ENCODE measurements around the gene DHRS9.

The DHRS9 gene

DNA sequence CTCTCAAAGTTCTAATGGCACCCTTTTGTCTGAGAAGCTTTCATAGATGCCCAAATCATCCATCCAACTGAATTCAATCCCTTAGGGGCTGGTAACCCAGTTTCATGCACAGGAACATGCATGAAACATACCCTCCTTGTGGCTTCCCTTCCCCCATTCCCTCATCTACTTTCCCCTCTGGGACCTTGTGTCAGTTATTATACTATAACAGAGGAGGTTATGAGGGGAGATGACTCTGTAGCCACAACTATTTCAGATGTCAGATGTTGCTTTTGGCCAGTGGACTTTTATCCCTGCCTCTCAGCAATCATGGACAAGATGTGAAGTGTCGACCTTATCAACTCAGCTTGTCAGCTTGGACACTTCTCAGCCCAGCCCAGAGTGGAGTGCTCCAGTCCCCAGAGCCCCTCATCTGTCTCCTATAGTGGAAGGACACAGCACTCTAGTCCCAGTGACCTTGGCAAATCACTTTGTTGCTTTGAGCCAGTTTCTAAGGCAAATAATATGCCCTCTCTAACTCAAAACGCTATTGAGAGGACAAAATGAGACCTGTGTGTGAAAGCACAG, 8.4 kb downstream of the DHRS9 start:
- Mint-ChIP-seq H3K9me3 (no peaks in the 10 kb centered on the region), H3K36me3 (no peaks in the 10 kb centered on the region), H3K4me1 (peaks cover 14% of the 10 kb centered on the region), H3K4me3 (no peak overlapping the region), H3K27ac (no peak overlapping the region)
- DNase-seq (ENCODE audit: low spot score in 2 of 2) (no peak), ATAC-seq (no peak)

GRCh38 chr2:169080250-169081069, 11.1 kb downstream of the DHRS9 start:
- H3K27ac Mint-ChIP-seq = no peak overlapping the region
- ATAC-seq (peak; percentile 52), DNase-seq (ENCODE audit: low spot score in 2 of 2) (no peak)
- no peak overlapping the region for H3K4me3 Mint-ChIP-seq
- no peaks in the 10 kb centered on the region for H3K9me3 Mint-ChIP-seq
- no peaks in the 10 kb centered on the region for H3K4me1 Mint-ChIP-seq
- no peaks in the 10 kb centered on the region for H3K36me3 Mint-ChIP-seq

DNA sequence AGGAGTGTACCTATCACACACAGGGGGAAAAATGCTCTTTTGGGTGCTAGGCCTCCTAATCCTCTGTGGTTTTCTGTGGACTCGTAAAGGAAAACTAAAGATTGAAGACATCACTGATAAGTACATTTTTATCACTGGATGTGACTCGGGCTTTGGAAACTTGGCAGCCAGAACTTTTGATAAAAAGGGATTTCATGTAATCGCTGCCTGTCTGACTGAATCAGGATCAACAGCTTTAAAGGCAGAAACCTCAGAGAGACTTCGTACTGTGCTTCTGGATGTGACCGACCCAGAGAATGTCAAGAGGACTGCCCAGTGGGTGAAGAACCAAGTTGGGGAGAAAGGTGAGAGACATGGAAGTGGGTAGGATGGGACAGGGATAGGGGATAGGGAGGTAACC, 12.2 kb downstream of the DHRS9 start:
- Mint-ChIP-seq H3K27ac (no peak overlapping the region), H3K36me3 (no peaks in the 10 kb centered on the region), H3K4me3 (no peak overlapping the region), H3K4me1 (no peaks in the 10 kb centered on the region), H3K9me3 (peaks cover 4% of the 10 kb centered on the region)
- ATAC-seq = no peak
- DNase-seq (ENCODE audit: low spot score in 2 of 2) = no peak

GRCh38 chr2:169082995-169083394, 13.6 kb downstream of the DHRS9 start:
- H3K4me3 Mint-ChIP-seq = no peak overlapping the region

DNA sequence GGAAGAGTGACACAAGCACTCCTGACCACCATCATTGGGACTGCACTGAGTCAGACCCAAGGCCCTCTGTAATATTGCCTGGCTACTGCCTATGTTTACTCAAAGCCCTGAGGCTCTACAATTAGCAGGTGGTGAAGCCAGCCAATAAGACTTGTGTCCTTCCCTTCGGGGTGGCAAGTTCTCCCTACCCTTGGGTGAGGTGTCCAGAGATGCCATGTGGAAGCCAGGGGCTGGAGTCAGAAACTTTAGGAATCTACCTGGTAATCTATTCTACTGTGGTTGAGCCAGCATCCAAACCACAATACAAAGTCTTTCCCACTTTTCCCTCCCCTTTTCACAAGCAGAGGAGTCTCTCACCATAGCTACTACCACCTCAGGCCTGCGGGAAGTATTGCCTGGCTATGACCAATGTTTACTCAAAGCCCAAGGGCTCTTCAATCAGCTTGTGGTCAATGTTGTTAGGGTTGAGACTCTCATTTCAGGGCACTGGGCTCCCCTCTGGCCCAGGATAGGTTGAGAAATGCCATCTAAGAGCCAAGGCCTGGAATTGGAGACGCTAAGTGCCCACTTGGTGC, 17.6 kb downstream of the DHRS9 start:
- Mint-ChIP-seq H3K4me1 (no peaks in the 10 kb centered on the region), H3K27ac (no peak overlapping the region), H3K36me3 (no peaks in the 10 kb centered on the region), H3K4me3 (no peak overlapping the region), H3K9me3 (peaks cover 4% of the 10 kb centered on the region)
- DNase-seq (ENCODE audit: low spot score in 2 of 2) (no peak), ATAC-seq (no peak)

More at GRCh38 chr2:169082995-169083394, 13.6 kb downstream of the DHRS9 start:
- H3K36me3 Mint-ChIP-seq = no peaks in the 10 kb centered on the region
- peaks cover 4% of the 10 kb centered on the region for H3K9me3 Mint-ChIP-seq
- ATAC-seq (no peak), DNase-seq (ENCODE audit: low spot score in 2 of 2) (no peak)
- H3K27ac Mint-ChIP-seq = no peak overlapping the region
- H3K4me1 Mint-ChIP-seq = no peaks in the 10 kb centered on the region

DNA sequence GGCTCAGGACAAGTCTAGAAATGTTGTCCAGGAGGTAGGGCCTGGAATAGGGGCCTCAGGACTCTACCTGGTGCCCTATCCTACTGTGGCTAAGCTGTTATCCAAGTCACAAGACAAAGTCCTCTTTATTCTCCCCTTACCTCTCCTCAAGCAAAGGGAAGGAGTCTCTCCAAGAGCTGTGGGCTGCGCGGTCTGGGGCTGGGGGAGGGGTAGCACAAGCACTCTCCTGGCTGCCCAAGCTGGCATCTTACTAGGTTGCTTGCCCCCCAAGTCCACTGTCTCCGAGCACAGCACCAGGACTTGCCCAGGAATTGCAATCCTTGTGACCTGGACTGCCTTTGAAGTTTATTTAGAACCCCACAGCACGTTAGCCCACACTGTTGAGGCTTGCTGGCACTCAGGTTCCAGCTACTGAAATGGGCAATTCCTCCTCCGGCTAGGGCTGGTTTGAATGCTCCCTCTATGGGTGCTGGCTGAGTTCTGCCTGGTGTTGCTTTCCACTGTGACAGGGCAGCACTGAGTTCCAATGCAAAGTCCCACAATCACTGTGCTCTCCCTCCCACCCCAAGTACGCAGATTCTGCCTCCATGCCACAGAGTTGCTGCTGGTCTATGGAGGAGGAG, 18.5 kb downstream of the DHRS9 start:
- Mint-ChIP-seq H3K4me3 (no peak overlapping the region), H3K4me1 (no peaks in the 10 kb centered on the region), H3K27ac (no peak overlapping the region), H3K36me3 (no peaks in the 10 kb centered on the region), H3K9me3 (peaks cover 4% of the 10 kb centered on the region)
- DNase-seq (ENCODE audit: low spot score in 2 of 2) = no peak
- ATAC-seq = no peak

DNA sequence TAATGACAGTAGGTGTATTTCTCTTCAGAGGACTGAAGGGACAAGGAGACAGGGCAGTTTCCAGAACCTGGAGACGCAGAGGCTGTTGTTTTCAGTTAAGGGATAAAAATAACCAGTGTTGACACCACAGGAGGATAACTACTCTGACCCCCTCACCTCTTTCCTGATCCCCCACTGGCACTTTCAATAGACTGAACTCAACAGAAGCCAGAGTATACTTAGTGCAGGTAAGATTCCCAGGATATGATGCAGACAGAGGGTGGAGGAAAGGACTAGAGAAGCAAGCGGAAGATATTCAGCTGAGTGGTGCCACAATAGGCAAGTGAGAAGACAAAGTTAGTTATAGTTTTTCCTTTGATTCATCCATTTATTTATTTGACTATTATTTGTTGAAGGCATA, 19.8 kb downstream of the DHRS9 start:
- ATAC-seq = no peak
- no peaks in the 10 kb centered on the region for H3K4me1 Mint-ChIP-seq
- peaks cover 4% of the 10 kb centered on the region for H3K9me3 Mint-ChIP-seq
- H3K4me3 Mint-ChIP-seq = no peak overlapping the region
- no peak overlapping the region for H3K27ac Mint-ChIP-seq
- H3K36me3 Mint-ChIP-seq = no peaks in the 10 kb centered on the region
- DNase-seq (ENCODE audit: low spot score in 2 of 2) = no peak

GRCh38 chr2:169090133-169090820, 20.9 kb downstream of the DHRS9 start:
- H3K27ac Mint-ChIP-seq = no peak overlapping the region
- H3K9me3 Mint-ChIP-seq = peaks cover 4% of the 10 kb centered on the region
- H3K4me3 Mint-ChIP-seq = no peak overlapping the region
- H3K4me1 Mint-ChIP-seq = peaks cover 3% of the 10 kb centered on the region
- DNase-seq (ENCODE audit: low spot score in 2 of 2) (no peak), ATAC-seq (no peak)
- H3K36me3 Mint-ChIP-seq = no peaks in the 10 kb centered on the region

DNA sequence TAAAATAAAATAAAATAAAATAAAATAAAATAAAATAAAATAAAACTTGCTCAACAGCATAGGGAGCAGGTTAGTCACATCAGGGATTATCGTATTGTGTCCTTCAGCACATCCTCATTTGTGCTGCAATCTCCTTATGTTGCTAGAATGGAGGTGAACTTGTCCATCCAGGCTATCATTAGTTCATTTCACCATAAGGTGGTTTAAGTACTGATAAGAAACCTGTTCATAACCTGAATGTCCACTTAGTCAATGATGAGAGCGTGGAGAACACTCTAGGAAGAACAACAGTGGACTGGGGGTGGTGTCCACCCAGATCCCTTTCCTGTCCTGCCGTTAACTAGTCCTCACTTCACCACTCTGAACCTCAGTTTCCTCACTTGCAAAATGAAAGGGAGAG, 21.9 kb downstream of the DHRS9 start:
- Mint-ChIP-seq H3K27ac (no peak overlapping the region), H3K9me3 (no peaks in the 10 kb centered on the region), H3K36me3 (no peaks in the 10 kb centered on the region), H3K4me1 (peaks cover 13% of the 10 kb centered on the region), H3K4me3 (no peak overlapping the region)
- DNase-seq (ENCODE audit: low spot score in 2 of 2) (no peak), ATAC-seq (no peak)

GRCh38 chr2:169091761-169092519, 22.6 kb downstream of the DHRS9 start:
- DNase-seq (ENCODE audit: low spot score in 2 of 2) = no peak
- Mint-ChIP-seq H3K27ac (no peak overlapping the region), H3K9me3 (no peaks in the 10 kb centered on the region), H3K4me3 (no peak overlapping the region), H3K36me3 (no peaks in the 10 kb centered on the region), H3K4me1 (peaks cover 14% of the 10 kb centered on the region)
- ATAC-seq = no peak

GRCh38 chr2:169093535-169093934, 24.2 kb downstream of the DHRS9 start:
- no peak for DNase-seq (ENCODE audit: low spot score in 2 of 2)
- Mint-ChIP-seq H3K27ac (no peak overlapping the region), H3K36me3 (no peaks in the 10 kb centered on the region), H3K4me3 (no peak overlapping the region), H3K9me3 (no peaks in the 10 kb centered on the region), H3K4me1 (peaks cover 14% of the 10 kb centered on the region)
- no peak for ATAC-seq

GRCh38 chr2:169094676-169095075, 25.3 kb downstream of the DHRS9 start:
- H3K27ac Mint-ChIP-seq = no peak overlapping the region
- no peak for DNase-seq (ENCODE audit: low spot score in 2 of 2)
- no peak for ATAC-seq
- no peaks in the 10 kb centered on the region for H3K9me3 Mint-ChIP-seq
- H3K36me3 Mint-ChIP-seq = no peaks in the 10 kb centered on the region
- H3K4me3 Mint-ChIP-seq = no peak overlapping the region
- peaks cover 14% of the 10 kb centered on the region for H3K4me1 Mint-ChIP-seq

DNA sequence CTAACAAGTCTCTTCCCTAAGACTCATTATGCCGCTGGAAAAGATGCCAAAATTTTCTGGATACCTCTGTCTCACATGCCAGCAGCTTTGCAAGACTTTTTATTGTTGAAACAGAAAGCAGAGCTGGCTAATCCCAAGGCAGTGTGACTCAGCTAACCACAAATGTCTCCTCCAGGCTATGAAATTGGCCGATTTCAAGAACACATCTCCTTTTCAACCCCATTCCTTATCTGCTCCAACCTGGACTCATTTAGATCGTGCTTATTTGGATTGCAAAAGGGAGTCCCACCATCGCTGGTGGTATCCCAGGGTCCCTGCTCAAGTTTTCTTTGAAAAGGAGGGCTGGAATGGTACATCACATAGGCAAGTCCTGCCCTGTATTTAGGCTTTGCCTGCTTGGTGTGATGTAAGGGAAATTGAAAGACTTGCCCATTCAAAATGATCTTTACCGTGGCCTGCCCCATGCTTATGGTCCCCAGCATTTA, 26.3 kb downstream of the DHRS9 start:
- H3K4me3 Mint-ChIP-seq = peak overlapping the region; percentile 19
- ATAC-seq = peak; percentile 85
- peaks cover 14% of the 10 kb centered on the region for H3K4me1 Mint-ChIP-seq

GRCh38 chr2:169104848-169105247, 35.5 kb downstream of the DHRS9 start:
- no peak overlapping the region for H3K27ac Mint-ChIP-seq
- no peak for ATAC-seq
- DNase-seq (ENCODE audit: low spot score in 2 of 2) = no peak
- no peaks in the 10 kb centered on the region for H3K36me3 Mint-ChIP-seq
- H3K4me1 Mint-ChIP-seq = peaks cover 61% of the 10 kb centered on the region
- no peaks in the 10 kb centered on the region for H3K9me3 Mint-ChIP-seq
- H3K4me3 Mint-ChIP-seq = no peak overlapping the region

More for the DNA sequence above, 26.3 kb downstream of the DHRS9 start:
- Mint-ChIP-seq H3K9me3 (no peaks in the 10 kb centered on the region), H3K27ac (peak overlapping the region; percentile 20), H3K36me3 (no peaks in the 10 kb centered on the region)
- no peak for DNase-seq (ENCODE audit: low spot score in 2 of 2)

Measured in stimulated activated effector memory CD8-positive, alpha-beta T cell treated with anti-CD3 and anti-CD28 coated beads, Interleukin-12 subunit alpha, Interleukin-12 subunit beta, amount 100 ng/mL, for 72 hours (primary cell).